Measurements from ENCODE around the gene COX7B.
"Not testable (repeated sequence)": the region's sequence is repeated elsewhere in the genome, so short reads cannot be mapped to it uniquely, and the experiment has no call there.

The COX7B gene

DNA sequence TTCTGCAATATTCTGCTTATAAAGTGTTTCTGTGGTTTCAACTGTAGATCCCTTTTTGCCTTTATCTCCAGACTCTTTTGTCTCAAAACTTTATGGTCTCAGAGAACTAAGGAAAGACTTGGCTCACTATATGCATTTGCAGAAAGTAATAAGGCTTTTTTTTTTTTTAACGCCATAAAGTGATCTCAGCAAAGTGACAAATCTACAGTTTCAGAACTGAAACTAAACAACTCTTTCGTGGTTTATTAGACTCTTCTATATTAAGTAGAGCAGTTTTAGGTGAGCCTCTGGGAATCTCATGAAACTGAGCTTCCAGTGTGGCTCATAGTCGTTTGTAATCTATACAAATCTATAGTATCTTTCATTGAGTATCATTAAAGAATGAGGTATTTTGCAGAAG lies 26.5 kb downstream of the COX7B start:
- no peak for DNase-seq (ENCODE audit: low read depth)

DNA sequence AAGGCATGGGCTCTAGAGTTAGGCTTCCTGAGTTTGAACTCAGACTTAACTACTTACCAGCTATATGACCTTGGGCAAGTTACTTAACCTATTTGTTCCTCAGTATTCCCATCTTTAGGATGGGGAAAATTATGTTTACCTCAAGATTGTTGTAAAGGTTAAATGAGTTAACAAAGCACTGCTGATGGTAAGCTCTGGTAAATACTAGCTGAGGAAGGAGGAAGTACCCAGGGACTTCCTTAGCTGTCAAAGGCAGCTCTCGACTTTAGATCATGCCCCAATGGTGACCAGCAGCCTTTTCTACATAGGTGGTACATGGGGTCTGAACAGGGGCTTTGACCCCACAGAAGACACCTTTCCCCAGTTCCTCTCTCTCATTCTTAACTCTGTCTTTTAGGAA lies 31.3 kb downstream of the COX7B start:
- no peak overlapping the region for H3K4me3 ChIP-seq (ENCODE audit: control insufficient read depth, low read depth, low read length)
- DNase-seq (ENCODE audit: low read depth), result no peak
- no peak for TF ChIP-seq CTCF (conservative IDR thresholded peaks at IDR 0.05; ENCODE audit: control insufficient read depth, insufficient read depth, low read depth, low read length)

More for the DNA sequence above, 26.5 kb downstream of the COX7B start:
- no peak overlapping the region for H3K4me3 ChIP-seq (ENCODE audit: control insufficient read depth, low read depth, low read length)
- TF ChIP-seq CTCF (conservative IDR thresholded peaks at IDR 0.05; ENCODE audit: control insufficient read depth, insufficient read depth, low read depth, low read length), result no peak

GRCh38 chrX:77935886-77936285 lies 36.6 kb downstream of the COX7B start:
- DNase-seq (ENCODE audit: low read depth), result no peak
- TF ChIP-seq CTCF (conservative IDR thresholded peaks at IDR 0.05; ENCODE audit: control insufficient read depth, insufficient read depth, low read depth, low read length), result no peak
- no peak overlapping the region for H3K4me3 ChIP-seq (ENCODE audit: control insufficient read depth, low read depth, low read length)

DNA sequence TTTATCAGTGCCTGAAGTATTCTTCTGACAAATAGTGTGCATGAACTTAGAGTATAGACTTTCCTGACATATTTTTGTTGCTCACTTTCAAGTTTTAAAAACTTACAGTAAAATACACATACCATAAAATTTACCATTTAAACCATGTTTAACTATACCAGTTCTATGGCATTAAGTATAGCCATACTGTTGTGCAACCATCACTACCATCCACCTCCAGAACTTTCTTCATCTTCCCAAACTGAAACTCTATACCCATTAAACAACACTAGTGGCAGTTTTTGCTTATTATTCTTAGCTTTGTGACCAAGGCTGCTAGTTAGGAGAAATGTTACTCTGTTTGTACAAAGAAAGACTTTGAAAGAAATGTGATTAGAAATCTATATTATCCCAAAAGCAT lies 37.0 kb downstream of the COX7B start:
- no peak overlapping the region for H3K4me3 ChIP-seq (ENCODE audit: control insufficient read depth, low read depth, low read length)
- DNase-seq (ENCODE audit: low read depth), result no peak
- TF ChIP-seq CTCF (conservative IDR thresholded peaks at IDR 0.05; ENCODE audit: control insufficient read depth, insufficient read depth, low read depth, low read length), result no peak

GRCh38 chrX:77937291-77937690 lies 38.0 kb downstream of the COX7B start:
- H3K4me3 ChIP-seq (ENCODE audit: control insufficient read depth, low read depth, low read length), result no peak overlapping the region
- no peak for TF ChIP-seq CTCF (conservative IDR thresholded peaks at IDR 0.05; ENCODE audit: control insufficient read depth, insufficient read depth, low read depth, low read length)
- peak; percentile 51 for DNase-seq (ENCODE audit: low read depth)

- DNase-seq (ENCODE audit: low read depth), result no peak
- no peak for TF ChIP-seq CTCF (conservative IDR thresholded peaks at IDR 0.05; ENCODE audit: control insufficient read depth, insufficient read depth, low read depth, low read length)
- H3K4me3 ChIP-seq (ENCODE audit: control insufficient read depth, low read depth, low read length), result no peak overlapping the region
Observed at GRCh38 chrX:77938083-77938680, 38.9 kb downstream of the COX7B start.

DNA sequence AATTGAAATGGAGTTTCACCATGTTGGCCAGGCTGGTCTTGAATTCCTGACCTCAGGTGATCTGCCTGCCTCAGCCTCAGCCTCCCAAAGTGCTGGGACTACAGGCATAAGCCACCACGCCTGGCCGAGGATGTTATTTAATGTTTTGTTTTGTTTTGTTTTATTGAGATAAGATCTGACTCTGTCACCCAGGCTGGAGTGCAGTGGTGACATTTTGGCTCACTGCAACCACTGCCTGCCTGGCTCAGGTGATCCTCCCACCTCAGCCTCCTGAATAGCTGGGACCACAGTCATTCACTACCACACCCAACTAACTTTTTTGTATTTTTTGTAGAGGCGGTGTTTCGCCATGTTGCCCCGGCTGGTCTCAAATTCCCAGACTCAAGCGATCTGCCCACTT lies 45.8 kb downstream of the COX7B start:
- not testable (repeated sequence) for H3K4me3 ChIP-seq (ENCODE audit: control insufficient read depth, low read depth, low read length); DNase-seq (ENCODE audit: low read depth)

Data from fibroblast of mammary gland (primary cell).